IPS DF 4.7 (cell line): Measurements from ENCODE around the gene STRN.
"Not testable (repeated sequence)": the region's sequence is repeated elsewhere in the genome, so short reads cannot be mapped to it uniquely, and the experiment has no call there.

ENCODE experiments used
- DNase-seq: peaks from one replicate; pipeline ENCODE4 v3.0.0-alpha.2; 2013; ENCODE audit warnings: low spot score; ENCODE audit errors: extremely low read depth

STRN gene, protein sequence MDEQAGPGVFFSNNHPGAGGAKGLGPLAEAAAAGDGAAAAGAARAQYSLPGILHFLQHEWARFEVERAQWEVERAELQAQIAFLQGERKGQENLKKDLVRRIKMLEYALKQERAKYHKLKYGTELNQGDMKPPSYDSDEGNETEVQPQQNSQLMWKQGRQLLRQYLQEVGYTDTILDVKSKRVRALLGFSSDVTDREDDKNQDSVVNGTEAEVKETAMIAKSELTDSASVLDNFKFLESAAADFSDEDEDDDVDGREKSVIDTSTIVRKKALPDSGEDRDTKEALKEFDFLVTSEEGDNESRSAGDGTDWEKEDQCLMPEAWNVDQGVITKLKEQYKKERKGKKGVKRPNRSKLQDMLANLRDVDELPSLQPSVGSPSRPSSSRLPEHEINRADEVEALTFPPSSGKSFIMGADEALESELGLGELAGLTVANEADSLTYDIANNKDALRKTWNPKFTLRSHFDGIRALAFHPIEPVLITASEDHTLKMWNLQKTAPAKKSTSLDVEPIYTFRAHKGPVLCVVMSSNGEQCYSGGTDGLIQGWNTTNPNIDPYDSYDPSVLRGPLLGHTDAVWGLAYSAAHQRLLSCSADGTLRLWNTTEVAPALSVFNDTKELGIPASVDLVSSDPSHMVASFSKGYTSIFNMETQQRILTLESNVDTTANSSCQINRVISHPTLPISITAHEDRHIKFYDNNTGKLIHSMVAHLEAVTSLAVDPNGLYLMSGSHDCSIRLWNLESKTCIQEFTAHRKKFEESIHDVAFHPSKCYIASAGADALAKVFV

DNA sequence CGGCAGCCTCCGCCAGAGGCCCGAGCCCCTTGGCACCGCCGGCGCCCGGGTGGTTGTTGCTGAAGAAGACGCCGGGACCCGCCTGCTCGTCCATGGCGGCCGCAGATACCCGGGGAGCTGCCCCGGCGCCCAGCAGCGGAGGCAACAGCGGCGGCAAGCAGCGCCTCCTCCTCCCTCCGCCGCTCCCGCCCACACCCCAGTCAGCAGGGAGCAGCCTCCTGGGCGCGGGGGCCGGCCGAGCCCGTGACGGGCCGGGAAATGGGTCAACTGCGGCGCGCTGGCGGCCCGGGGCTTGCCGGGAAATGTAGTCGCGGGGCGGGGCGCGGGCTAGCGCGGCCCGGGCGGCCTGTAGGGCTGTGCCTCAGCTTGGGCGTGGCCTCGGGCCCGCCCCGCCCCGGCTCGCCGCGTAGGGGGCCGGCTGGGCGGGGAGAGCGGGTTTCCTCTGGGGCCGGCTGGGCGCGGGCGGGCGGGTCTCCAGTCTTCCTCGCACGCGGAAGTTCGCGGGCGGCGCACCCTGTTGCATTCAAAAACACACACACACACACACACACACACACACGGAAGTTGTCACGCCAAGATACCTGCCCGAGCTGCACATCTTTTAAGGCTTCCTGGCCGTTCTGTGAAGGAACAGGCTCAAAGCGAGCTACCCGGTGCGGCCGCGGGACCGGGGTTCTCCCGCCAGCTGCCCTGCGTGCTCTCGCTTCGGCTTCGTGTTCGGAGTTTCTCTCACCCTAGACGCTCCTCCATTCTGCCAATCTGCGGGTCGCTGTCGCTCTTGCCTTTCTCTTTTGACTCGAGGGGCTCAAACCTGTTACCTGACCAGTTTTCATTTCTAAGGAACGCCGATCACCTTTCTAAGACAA, at the start of gene STRN:
TSS of gene STRN (minus strand) at position 167 of the 866 bp plus-strand sequence. CDS start at position 94, 73 bp downstream.
- DNase-seq = no peak

DNA sequence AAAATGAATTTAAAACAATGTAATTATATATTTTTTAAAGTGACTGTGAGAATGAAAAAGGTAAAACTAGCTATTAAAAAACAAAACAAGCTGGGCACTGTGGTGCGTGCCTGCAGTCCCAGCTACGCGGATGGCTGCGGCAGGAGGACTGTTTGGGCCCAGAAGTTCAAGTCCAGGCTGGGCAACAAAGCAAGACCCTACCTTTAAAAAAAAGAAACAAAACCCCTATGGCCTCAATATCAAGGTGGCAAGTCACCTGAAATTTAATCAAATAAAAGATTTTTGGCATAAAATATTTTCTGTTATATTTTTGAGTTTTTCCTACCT, 46.9 kb upstream of the STRN start:
- no peak for DNase-seq

DNA sequence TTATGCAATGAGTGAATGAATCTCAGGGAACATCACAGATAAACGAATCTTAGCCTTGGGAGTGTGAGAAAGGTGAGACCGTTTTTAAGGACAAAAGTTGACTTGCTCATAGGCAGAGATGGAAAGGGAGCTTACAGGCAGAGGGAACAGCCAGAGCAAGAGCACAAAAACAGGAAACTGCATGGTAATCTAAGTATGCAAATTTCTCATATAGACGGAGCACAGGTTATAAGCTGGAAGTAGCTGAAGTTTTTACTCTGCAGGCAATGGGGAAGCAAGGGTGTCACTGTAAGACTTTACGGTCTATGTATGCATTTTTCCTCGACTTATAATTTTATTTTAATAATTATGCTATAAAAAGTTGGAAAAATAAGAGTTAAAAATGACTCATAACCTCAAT, 44.8 kb upstream of the STRN start:
- no peak for DNase-seq

DNA sequence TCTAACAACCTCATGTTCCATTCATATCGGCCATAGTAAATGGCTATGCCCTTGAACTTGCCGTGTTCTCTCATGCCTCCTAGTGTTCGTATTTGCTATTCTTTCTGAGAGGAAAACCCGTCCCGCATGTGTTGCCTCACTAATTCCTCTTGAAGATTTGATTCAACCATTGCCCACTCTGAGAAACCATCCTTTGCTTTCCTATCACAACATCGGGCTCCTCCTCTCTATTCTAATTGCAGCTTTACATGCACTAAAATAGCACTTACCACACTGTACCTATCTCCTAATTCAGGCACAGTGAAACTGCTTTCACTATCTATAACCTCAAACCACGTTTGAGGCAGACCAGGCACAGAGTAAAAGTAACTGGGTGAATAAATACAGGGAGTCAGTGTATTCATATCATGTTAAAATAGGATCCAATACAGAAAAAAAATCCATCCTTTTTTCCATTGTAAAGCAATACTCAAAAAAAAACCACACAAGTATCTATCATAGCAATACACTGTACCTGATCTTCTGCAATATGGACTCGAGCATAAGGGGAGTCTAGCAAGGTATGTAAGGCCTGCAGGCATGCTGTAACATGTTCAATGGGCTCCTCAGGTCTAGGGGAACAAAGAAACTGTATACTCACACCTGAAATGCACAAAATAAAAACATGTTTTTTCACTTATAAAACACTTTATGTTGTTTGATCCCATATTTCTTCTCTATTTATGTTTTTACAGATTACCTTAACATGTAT, 39.0 kb upstream of the STRN start:
- DNase-seq = no peak

DNA sequence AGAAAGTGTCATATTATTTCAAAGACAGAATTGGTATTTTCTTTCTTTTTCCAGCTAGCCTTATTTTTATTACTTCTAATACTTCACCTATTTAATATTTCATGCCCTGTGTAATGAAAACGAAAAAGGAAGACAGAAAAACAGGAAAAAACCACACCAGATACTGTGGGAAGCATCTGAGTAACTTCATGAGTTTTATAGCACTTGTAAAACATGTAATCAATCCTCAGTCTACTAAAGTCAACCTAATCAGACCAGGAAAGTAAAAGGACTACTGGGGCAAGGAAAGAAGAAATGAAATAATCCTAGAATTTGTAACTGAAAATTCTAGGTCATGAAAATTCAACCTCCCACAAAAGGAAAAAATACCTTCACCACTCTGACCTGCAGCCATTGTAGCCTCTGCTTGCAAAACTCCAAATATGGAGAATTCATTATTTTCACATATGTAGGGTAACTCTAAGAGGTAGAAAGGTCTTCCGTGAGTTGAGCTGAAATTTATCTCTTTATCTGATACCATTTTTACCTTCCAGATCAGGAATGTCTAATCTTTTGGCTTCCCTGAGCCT, 34.7 kb upstream of the STRN start:
- no peak for DNase-seq

DNA sequence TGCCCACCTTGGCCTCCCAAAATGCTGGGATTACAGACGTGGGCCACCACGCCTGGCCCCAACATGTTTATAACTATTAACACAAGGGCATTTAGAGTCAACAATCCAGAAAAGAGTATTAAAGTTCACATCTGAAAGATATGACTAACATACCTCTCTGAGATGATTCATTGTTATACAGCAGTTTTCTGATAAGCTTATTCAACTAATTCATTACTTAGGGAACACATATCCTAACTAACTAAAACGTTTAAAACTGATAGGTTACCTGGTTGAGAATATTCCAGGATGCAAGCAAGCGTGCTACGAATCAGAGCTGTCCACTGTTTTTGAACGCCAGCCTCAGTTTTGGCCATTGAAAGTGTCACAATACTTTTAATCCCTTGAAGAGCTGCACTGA, 34.0 kb upstream of the STRN start:
- no peak for DNase-seq

DNA sequence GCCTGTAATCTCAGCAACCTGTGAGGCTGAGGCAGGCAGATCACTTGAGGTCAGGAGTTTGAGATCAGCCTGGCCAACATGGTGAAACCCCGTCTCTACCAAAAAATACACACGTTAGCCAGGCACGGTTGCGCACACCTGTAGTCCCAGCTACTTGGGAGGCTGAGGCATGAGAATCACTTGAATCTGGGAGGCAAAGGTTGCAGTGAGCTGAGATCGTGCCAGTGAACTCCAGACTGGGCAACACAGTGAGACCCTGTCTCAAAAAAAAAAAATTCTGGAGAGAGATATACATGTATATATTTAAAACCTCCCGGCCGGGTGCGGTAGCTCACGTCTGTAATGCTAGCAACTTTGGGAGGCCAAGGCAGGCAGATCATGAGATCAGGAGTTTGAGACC, 33.1 kb upstream of the STRN start:
- not testable (repeated sequence) for DNase-seq

DNA sequence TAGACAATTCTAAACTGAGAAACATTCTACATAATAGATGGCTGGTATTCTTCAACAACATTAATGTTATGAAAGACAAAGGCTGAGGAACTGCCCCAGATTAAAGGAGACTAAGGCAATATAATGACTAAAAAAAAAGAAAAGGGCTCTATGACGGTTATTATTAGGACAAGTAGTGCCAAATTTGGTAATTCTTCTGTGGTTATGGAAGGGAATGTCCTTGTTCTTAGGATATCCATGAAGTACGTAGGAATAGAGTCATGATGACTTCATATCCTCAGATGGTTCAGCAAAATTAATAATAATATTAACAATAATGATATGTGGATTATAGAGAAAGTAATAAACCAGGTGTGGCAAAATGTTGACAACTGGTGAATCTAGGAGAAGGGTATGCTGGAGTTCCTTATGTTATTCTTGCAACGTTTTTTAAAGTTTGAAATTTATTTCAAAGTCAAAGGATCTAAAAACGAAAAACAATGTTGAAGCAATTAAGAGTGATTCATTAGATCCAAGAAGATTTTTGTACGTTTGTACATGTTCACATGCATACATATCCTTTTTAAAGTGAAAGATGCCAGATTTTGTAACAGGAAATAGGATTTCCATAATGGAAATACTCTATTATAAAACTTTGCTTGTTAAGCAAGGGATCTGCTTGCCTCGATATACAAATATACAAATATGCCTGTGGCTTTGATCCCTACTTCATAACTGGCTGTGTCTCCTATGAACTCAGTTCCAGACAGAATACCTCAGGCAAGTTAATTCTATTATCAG, 27.7 kb upstream of the STRN start:
- DNase-seq = no peak

DNA sequence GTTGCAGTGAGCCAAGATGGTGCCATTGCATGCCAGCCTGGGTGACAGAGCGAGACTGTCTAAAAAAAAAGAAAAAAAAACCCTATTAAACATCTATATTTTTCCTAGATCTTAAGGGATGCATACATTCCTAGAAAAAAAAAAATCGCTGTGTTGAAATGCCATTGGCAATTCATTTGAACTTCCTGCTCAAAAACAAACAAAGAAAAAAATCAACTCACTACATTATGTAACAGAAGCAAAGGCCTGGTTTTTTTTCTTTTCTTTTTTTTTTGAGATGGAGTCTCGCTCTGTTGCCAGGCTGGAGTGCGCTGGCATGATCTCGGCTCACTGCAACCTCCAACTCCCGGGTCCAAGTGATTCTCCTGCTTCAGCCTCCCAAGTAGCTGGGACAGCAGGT, 21.7 kb upstream of the STRN start:
- DNase-seq = no peak

DNA sequence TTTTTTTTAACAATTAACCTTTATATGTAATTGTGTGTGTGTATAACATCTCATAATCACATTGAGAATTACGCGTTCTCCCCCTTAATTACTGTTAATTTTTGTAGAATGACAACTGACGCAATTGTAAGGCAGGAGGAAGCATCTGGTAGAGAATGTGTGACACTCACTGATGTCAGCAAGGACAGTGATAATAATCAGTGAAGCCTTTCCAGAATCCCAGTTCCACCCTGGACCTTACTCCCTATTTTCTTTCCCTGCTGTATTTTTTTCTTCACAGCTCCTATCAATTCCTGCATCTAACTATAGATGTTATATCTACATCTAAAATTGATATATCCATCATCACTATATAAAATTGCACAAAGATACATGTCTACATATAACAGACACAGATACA, 16.1 kb upstream of the STRN start:
- DNase-seq = no peak

DNA sequence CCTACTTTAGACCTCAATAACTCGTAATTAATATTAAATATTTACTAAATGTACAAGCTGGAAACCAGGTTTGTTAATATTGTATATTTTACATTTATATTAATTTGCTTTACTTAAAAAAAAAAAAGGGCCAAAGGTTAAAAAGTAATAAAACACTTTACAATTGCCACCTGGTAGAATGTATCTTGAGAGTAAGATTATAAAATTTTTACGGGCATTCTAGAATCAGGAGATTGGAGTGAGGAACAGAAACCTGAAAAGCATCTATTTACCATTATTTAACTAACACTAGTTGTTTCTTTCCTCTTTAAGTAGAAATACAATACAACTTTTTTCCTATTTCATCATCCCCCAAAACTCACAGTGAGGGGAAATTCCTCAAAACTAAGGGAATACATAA, 15.6 kb upstream of the STRN start:
- DNase-seq = no peak

DNA sequence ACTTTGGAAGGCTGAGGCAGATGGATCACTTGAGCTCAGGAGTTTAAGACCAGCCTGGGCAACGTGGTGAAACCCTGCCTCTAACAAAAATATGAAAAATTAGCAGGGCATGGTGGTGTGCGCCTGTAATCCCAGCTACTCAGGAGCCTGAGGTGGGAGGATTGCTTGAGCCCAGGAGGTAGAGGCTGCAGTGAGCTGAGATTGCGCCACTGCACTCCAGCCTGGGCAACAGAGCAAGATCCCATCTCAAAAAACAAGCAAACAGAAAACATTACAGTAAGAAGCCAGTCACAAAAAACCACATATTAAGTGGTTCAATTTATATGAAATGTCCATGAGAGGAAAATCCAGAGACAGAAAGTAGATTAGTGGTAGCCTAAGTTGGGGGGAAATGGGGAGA, 12.7 kb upstream of the STRN start:
- DNase-seq = not testable (repeated sequence)

DNA sequence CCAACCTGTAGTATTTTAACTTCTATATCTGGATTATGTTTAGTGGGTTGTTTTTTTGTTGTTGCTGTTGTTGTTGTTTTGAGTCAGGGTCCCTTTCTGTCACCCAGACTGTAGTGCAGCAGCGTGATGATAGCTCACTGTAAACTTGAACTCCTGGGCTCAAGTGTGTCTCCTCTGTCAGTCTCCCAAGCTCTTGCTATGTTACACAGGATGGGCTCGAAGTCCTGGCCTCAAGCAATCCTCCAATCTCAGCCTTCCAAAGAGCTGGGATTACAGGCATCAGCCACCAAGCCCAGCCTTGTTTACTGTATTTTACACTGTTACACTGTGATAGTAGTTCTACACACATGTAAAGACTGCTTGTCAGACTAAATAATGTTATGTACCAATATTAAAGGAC, 9.7 kb upstream of the STRN start:
- no peak for DNase-seq

DNA sequence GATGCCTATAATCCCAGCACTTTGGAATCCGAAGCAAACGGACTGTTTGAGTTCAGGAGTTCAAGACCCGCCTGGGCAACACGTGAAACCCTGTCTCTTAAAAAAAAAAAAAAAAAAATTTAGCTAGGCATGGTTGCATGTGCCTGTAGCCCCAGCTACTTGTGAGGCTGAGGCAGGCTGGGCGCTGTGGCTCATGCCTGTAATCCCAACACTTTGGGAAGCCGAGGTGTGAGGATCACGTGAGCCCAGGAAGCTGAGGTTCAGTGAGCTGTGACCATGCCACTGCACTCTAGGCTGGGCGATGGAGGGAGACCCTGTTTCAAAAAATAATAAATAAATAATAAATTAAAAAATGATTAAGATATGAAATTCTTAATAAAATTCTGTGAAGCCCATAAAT, 9.0 kb upstream of the STRN start:
- no peak for DNase-seq

DNA sequence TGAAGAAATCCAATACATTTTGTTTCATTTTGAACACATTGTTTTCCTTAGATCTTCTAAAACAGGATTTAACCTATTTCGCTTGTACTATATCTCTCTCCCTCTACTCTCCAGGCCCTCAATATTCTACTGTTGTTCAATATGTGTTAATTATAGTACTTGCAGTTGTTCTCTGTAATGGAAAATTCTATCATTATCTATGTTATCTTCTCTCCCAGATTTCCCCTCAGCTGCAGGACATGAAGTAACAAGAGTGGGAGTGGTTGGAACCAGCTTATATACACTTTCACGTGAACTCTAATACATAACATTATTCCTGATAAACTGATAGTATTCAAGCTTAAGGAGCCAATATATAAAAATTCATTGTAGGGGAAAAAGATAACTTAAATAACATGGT, 7.0 kb upstream of the STRN start:
- no peak for DNase-seq

DNA sequence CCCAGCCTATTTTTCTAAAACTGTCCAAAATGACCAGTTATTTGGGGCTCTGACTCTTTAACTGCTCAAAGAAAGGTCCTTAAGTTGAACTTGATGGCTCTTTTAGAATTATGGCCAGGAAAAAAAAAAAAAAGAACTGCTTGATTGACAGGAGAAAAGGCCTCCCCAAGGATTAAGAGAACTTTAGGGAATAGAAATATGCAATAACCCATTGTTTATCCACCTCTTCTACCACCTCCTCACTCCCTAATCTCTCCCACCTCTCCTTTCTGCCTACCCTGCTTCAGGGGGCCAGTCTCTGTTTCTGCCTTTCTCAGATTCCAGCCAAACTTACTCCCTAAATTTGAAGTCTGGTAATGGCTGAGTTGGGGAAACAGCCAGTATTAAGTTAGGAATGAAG, 5.7 kb upstream of the STRN start:
- no peak for DNase-seq

DNA sequence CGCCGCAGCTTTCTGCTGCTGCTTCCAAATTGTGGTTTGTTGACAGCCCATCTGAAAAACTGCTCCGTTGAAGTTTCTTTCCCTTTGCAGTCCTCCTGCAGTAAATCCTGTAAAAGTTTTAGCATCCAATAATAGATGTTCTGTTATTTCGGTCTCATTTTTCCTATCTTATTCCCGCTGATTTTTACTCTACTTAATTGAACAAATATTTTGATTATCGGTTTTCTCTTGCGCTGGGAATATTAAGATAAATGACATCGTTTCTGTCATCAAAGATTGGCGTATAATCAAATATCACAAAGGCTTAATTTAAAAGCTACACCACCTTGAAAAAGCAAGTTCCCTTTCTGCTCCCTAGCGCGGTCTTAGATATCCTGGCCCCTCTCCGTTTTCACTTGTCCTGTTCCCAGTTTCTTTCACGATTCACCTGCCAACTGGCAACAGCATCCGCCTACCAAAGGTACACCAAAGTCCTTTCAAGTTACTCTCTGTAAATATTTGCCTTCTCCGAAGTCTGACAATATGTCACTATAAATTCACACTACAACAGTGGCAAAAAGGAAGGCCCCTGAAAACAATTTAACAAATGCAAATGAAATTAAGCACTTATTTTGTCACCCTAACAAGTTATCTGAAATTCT, 1.0 kb upstream of the STRN start:
- no peak for DNase-seq

DNA sequence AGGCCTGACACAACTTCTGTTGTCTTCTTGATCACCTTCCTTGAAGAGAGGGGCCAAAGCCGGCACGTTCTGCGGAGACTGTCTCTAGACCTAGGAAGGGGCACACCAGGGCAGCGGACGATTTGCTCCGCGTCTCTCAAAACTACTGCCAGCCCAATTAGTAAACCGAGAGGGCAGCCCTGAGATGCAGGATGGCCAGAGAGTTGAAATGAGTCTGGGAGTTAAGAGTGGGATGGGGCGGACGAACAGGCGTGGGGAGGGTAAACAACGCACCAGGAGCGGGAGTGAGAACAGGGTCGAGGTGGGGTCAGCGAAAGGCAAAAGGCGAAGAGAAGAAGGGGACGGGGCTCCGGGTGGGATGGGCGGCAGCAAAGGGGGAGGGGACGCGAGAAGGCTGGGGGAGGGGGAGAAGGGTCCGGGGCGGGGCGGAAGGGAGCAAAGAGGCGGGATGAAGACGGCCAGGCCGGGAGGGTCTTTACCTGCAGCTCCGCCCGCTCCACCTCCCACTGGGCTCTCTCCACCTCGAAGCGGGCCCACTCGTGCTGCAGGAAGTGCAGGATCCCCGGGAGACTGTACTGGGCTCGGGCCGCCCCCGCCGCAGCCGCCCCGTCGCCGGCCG, 476 bp downstream of the STRN start:
- DNase-seq = no peak

DNA sequence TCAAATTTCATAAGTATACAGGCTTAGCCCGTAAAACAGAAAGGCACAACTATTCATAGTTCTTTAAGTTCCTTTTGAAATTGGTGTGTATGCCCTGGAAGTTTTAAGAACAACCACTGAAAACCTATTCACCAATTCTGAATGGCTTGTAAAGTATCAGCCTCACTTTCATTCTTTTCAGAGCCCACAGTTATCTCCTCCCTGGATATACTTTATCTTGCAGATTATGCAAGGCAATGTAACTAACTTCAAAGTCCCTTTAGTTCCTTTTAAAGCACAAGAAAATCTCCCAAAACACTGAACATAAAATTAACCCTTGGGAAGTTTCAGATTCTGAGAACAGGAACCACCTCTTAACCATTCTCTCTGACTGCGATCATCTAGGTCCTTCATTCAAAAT, 1.1 kb downstream of the STRN start:
- DNase-seq = no peak
